Stomach (tissue), 9 donors: ENCODE measurements around the gene MANSC4. TPM values are rescaled to one million over a fixed set of nuclear protein-coding genes. Genes with fewer than 3 reads are reported as not detected.

Experiments
- DNase-seq, 2 donors: peaks; one replicate each; pipeline versions ENCODE4 v3.0.0 to v3.0.0-alpha.2; 2013 to 2019
- H3K27ac ChIP-seq, 5 donors: fragments of 200-600 bp in 4 of 5; sonication (generic) in 4 of 5; one replicate each; pipeline ENCODE4 v1.5.1; 2013 to 2019; ENCODE audit warnings: mild to moderate bottlenecking in 1 of 5, moderate library complexity in 1 of 5
- H3K27me3 ChIP-seq, 3 donors: fragments of 200-600 bp; sonication (generic); one replicate each; pipeline ENCODE4 v1.5.1; 2017 to 2019; ENCODE audit warnings: mixed run types in 1 of 3
- H3K36me3 ChIP-seq, 4 donors: fragments of 200-600 bp; sonication (generic); 1 replicate in 3 of 4; 2 replicates in 1 of 4; pipeline ENCODE4 v1.5.1; 2016 to 2019
- H3K4me1 ChIP-seq, 4 donors: fragments of 200-600 bp; sonication (generic); one replicate each; pipeline ENCODE4 v1.5.1; 2016 to 2019
- H3K4me3 ChIP-seq, 4 donors: fragments of 200-600 bp; sonication (generic) in 3 of 4; one replicate each; pipeline ENCODE4 v1.5.1; 2016 to 2019; ENCODE audit warnings: mild to moderate bottlenecking in 1 of 4
- H3K9me3 ChIP-seq, 4 donors: fragments of 200-600 bp; sonication (generic); one replicate each; pipeline ENCODE4 v1.5.1; 2016 to 2019
- EP300 ChIP-seq: sonication (generic); formaldehyde crosslinking; IDR thresholded peaks from one replicate; pipeline ENCODE4 v1.6.1; 2017; ENCODE audit warnings: antibody characterized with exemption
- POLR2A ChIP-seq, 4 donors: fragments of 450-650 bp; IDR thresholded peaks; one replicate each; pipeline ENCODE4 v1.6.1; 2016; ENCODE audit warnings: antibody characterized with exemption in 4 of 4, control low read depth in 2 of 4, mild to moderate bottlenecking in 1 of 4, moderate library complexity in 1 of 4
- POLR2AphosphoS5 ChIP-seq, 3 donors: sonication (generic); formaldehyde crosslinking; IDR thresholded peaks; one replicate each; pipeline ENCODE4 v1.6.1; 2016; ENCODE audit warnings: antibody characterized with exemption in 3 of 3
- WGBS, 5 donors: extraction: QIAGEN DNeasy Blood & Tissue Kit in 3 of 5; methylation state at CpG; one replicate each; pipeline versions ENCODE4 v1.1.5 to v1.1.7; 2013 to 2018; 5-methylcytosine and 5-hydroxymethylcytosine counted together
- intact Hi-C: fragments of 100-400 bp; cut with DNase I; formaldehyde crosslinking; loops from one replicate; pipeline ENCODE4 v1.15.1; 2023; ENCODE audit warnings: low total_unique reads
- polyA plus RNA-seq, 3 donors: library from polyadenylated mRNA; stranded (reverse); fragments of 200-250 nt; gene quantifications; one replicate each; pipeline ENCODE4 v1.2.3, GENCODE V29; 2013
- total RNA-seq, 5 donors: library from RNA; depleted of rRNA; stranded (reverse); fragments of >200 nt; gene quantifications; one replicate each; pipeline versions ENCODE4 v1.1.0 to v1.2.3, GENCODE V29; 2014 to 2016
- TF ChIP-seq, protein P1 (sequence below), 7 experiments: fragments of 450-650 bp in 4 of 7; fragments of 200-600 bp in 3 of 7; sonication (generic) in 3 of 7; IDR thresholded peaks; one replicate each; pipeline ENCODE4 v1.5.1; 2016 to 2019; ENCODE audit warnings: antibody characterized with exemption in 7 of 7, control low read depth in 2 of 7, mild to moderate bottlenecking in 1 of 7
- donor health status: healthy with polysubstance abuse.
- donor health status: Bipolar disorder and iron deficiency.
- donor health status: healthy.

The MANSC4 gene
- total and polyA plus RNA-seq, 8 donors, result not detected

GRCh38 chr12:27822076-27822712 lies 42.2 kb upstream of the MANSC4 start:
- Histone ChIP-seq H3K4me1 (peaks cover 4 to 14% (median 7%) of the 10 kb centered on the region in 4 donors), H3K27me3 (no peaks in the 10 kb centered on the region), H3K4me3 (no peak overlapping the region), H3K9me3 (no peaks in the 10 kb centered on the region), H3K36me3 (no peaks in the 10 kb centered on the region), H3K27ac (no peak overlapping the region)
- DNase-seq, result no peak
- TF ChIP-seq, protein P1, sequence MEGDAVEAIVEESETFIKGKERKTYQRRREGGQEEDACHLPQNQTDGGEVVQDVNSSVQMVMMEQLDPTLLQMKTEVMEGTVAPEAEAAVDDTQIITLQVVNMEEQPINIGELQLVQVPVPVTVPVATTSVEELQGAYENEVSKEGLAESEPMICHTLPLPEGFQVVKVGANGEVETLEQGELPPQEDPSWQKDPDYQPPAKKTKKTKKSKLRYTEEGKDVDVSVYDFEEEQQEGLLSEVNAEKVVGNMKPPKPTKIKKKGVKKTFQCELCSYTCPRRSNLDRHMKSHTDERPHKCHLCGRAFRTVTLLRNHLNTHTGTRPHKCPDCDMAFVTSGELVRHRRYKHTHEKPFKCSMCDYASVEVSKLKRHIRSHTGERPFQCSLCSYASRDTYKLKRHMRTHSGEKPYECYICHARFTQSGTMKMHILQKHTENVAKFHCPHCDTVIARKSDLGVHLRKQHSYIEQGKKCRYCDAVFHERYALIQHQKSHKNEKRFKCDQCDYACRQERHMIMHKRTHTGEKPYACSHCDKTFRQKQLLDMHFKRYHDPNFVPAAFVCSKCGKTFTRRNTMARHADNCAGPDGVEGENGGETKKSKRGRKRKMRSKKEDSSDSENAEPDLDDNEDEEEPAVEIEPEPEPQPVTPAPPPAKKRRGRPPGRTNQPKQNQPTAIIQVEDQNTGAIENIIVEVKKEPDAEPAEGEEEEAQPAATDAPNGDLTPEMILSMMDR (IDR thresholded peaks at IDR 0.05), result no peak
- TF ChIP-seq POLR2A (IDR thresholded peaks at IDR 0.05) (no peak), POLR2AphosphoS5 (IDR thresholded peaks at IDR 0.05) (no peak), EP300 (no peak)
- WGBS, 5 donors, result 68 to 77% (median 71%) methylated on average over 9 of the region's 9 CpGs
- intact Hi-C loops, result no loop called here

DNA sequence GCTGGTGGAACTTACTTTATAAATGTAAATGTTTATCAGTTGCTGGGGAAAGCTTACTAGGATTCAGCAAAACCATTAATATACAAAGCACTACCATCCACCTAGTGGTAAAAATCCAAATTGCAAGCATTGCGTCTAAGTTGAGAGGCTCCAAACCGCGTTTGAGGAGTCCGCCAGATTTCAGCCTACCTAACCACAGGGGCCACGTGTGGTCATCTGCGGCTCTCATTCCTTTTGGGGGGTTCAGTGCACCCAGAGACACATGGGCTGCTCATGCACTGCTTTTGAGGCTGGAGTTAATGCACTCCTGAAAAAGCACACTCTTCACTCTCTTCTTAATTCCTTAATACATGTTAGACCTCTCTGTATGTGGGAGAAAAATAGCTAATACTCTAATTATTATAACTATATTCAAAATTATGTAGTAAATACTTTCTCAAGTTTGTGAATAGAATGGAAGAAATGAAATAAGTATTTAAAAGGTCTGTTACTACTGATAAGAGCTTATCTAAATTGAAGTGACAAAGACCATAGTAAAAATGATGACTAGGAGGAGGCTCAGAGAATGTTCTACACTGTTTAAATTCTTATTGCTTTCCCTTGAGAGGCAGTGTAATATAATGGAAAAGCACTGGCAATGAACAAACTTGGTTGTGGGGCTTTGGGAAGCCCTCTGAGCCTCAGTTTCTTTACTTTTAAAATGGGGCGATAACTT lies 41.4 kb upstream of the MANSC4 start:
- H3K9me3 ChIP-seq, result no peaks in the 10 kb centered on the region
- H3K4me1 ChIP-seq, result peaks cover 4 to 14% (median 7%) of the 10 kb centered on the region in 4 donors
- intact Hi-C loops, result no loop called here
- no peaks in the 10 kb centered on the region for H3K36me3 ChIP-seq
- no peaks in the 10 kb centered on the region for H3K27me3 ChIP-seq
- no peak overlapping the region for H3K27ac ChIP-seq
- no peak overlapping the region for H3K4me3 ChIP-seq
- no peak for TF ChIP-seq POLR2A (IDR thresholded peaks at IDR 0.05)
- TF ChIP-seq EP300, result no peak
- TF ChIP-seq, protein P1 (IDR thresholded peaks at IDR 0.05), result peak in 5 of 7 experiments; percentile 65 to 89 (median 74)
- peak; percentile 29 to 88 for DNase-seq
- 14 to 15% (median 14%) methylated on average over 7 of the region's 7 CpGs for WGBS, 5 donors

DNA sequence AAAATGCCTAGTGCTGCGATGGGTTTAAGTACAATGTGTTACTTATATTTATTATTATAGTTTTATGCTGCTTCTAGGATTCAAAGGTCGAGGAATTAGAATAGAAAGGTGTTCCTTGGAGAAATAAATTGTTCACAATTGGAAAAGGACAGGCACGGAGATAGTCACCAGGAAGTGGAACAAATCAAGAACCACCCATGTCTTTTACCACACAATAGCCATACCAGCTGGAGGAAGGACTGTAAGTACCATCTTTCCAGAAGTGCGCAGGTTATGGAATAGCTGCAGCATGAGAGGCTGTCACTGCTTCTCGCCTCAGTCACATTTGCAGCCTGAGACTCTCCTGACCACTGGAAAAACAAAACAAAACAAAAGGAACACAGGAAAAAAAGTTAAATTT lies 40.5 kb upstream of the MANSC4 start:
- no peaks in the 10 kb centered on the region for H3K9me3 ChIP-seq
- 75 to 82% (median 78%) methylated on average over 5 of the region's 5 CpGs for WGBS, 5 donors
- intact Hi-C loops, result no loop called here
- H3K4me1 ChIP-seq, result peaks cover 4 to 14% (median 7%) of the 10 kb centered on the region in 4 donors
- H3K36me3 ChIP-seq, result no peaks in the 10 kb centered on the region
- no peak overlapping the region for H3K4me3 ChIP-seq
- no peak for TF ChIP-seq EP300
- TF ChIP-seq POLR2A (IDR thresholded peaks at IDR 0.05), result no peak
- no peak for TF ChIP-seq POLR2AphosphoS5 (IDR thresholded peaks at IDR 0.05)
- TF ChIP-seq, protein P1 (IDR thresholded peaks at IDR 0.05), result no peak
- H3K27ac ChIP-seq, result no peak overlapping the region
- no peak for DNase-seq
- no peaks in the 10 kb centered on the region for H3K27me3 ChIP-seq

DNA sequence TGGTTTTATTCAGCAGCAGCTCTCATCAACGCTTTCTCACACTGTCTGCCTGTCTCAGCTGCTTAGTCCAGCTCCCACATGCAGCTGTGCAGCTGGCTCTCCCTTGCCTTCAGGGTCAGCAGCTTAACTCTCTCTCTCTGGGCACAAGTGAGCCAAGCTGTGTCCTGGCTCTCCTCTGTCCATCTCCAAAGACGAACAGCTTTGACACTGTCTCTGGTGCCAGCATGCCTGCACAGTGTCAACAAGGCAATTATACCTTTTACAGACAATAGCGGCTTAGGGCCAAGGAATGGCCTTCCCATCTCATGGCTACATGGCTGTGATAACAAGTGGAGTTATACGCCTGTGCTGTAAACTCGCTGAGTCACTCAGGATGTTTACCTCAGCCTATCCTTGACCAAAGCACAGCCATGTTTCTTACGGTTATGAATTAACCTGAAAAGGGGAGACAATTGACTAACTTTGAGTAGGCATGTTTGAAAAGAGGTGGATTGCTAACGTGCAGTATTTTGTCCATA lies 38.4 kb upstream of the MANSC4 start:
- no peak overlapping the region for H3K4me3 ChIP-seq
- H3K27me3 ChIP-seq, result no peaks in the 10 kb centered on the region
- DNase-seq, result peak in 1 of 2 donors; percentile 14
- TF ChIP-seq, protein P1 (IDR thresholded peaks at IDR 0.05), result no peak
- TF ChIP-seq POLR2AphosphoS5 (IDR thresholded peaks at IDR 0.05), result peak in 2 of 3 donors; percentile 16 to 57
- H3K36me3 ChIP-seq, result no peaks in the 10 kb centered on the region
- no peaks in the 10 kb centered on the region for H3K9me3 ChIP-seq
- WGBS, 5 donors, result 57 to 78% (median 70%) methylated on average over 7 of the region's 7 CpGs
- H3K4me1 ChIP-seq, result peaks cover 4 to 14% (median 9%) of the 10 kb centered on the region in 4 donors
- peak overlapping the region in 2 of 5 donors; percentile 23 to 48 for H3K27ac ChIP-seq
- intact Hi-C loops, result loop anchor here (10.0 kb wide), 1 partner anchor 84 kb away; no protein-coding TSS in a partner anchor
